Keratinocyte (primary cell): ENCODE measurements around the gene MTCH1. TPM values are rescaled to one million over a fixed set of nuclear protein-coding genes. Genes with fewer than 3 reads are reported as not detected.

Source experiments
- DNase-seq: peaks from one replicate; pipeline ENCODE4 v3.0.0-alpha.2; 2011; ENCODE audit warnings: low read depth, missing footprints, low spot score
- FAIRE-seq: peaks from 2 replicates; lab custom pipeline; 2011; peaks lifted over from hg19 to GRCh38; lab: Jason Lieb, UNC
- H2AFZ ChIP-seq: 2 replicates; pipeline ENCODE4 v1.6.0; 2012; ENCODE audit warnings: low read length, control low read depth, inconsistent platforms; ENCODE audit not compliant: control insufficient read depth
- H3K27ac ChIP-seq: 2 replicates; pipeline ENCODE4 v1.5.1; 2011; ENCODE audit warnings: low read length; ENCODE audit not compliant: control insufficient read depth, insufficient read depth
- H3K27me3 ChIP-seq: 3 replicates; pipeline ENCODE4 v1.6.0; 2011; ENCODE audit warnings: low read length; ENCODE audit not compliant: control insufficient read depth, insufficient read depth; ENCODE audit errors: extremely low read depth
- H3K36me3 ChIP-seq, 2 experiments: 2 replicates in 1 of 2; 3 replicates in 1 of 2; pipeline ENCODE4 v1.5.1; 2011; ENCODE audit warnings: low read length in 2 of 2, mild to moderate bottlenecking in 1 of 2; ENCODE audit not compliant: control insufficient read depth in 2 of 2, insufficient read depth in 2 of 2; ENCODE audit errors: extremely low read depth in 1 of 2
- H3K4me1 ChIP-seq: 3 replicates; pipeline ENCODE4 v1.5.1; 2011; ENCODE audit warnings: low read length; ENCODE audit not compliant: control insufficient read depth, insufficient read depth; ENCODE audit errors: extremely low read depth
- H3K4me2 ChIP-seq: 3 replicates; pipeline ENCODE4 v1.6.0; 2011; ENCODE audit warnings: low read depth, low read length; ENCODE audit not compliant: control insufficient read depth, insufficient read depth; ENCODE audit errors: extremely low read depth
- H3K4me3 ChIP-seq, 3 experiments: fragments of 200-600 bp in 1 of 3; sonication (generic) in 1 of 3; 2 replicates in 2 of 3; 3 replicates in 1 of 3; pipeline ENCODE4 v1.5.1; 2011 to 2016; ENCODE audit warnings: low read length in 3 of 3, mild to moderate bottlenecking in 3 of 3, control low read depth in 2 of 3, inconsistent platforms in 1 of 3, low read depth in 1 of 3, mixed read lengths in 1 of 3, mixed run types in 1 of 3, moderate library complexity in 1 of 3; ENCODE audit not compliant: control insufficient read depth in 2 of 3, insufficient read depth in 2 of 3; ENCODE audit errors: extremely low read depth in 1 of 3
- H3K79me2 ChIP-seq: 2 replicates; pipeline ENCODE4 v1.6.0; 2012; ENCODE audit warnings: low read length; ENCODE audit not compliant: control insufficient read depth, insufficient read depth
- H3K9ac ChIP-seq: 3 replicates; pipeline ENCODE4 v1.6.0; 2011; ENCODE audit warnings: low read length; ENCODE audit not compliant: control insufficient read depth, insufficient read depth; ENCODE audit errors: extremely low read depth
- H3K9me1 ChIP-seq: 3 replicates; pipeline ENCODE4 v1.6.0; 2011; ENCODE audit warnings: low read length; ENCODE audit not compliant: control insufficient read depth, insufficient read depth; ENCODE audit errors: extremely low read depth
- H3K9me3 ChIP-seq: 2 replicates; pipeline ENCODE4 v1.5.1; 2012; ENCODE audit warnings: low read depth, low read length; ENCODE audit not compliant: control insufficient read depth
- H4K20me1 ChIP-seq: 3 replicates; pipeline ENCODE4 v1.6.0; 2011; ENCODE audit warnings: low read length; ENCODE audit not compliant: control insufficient read depth, insufficient read depth; ENCODE audit errors: extremely low read depth
- CTCF ChIP-seq, 3 experiments: IDR thresholded peaks in 1 of 3; conservative IDR thresholded peaks in 1 of 3; optimal IDR thresholded peaks in 1 of 3; 2 replicates in 2 of 3; 3 replicates in 1 of 3; pipeline versions ENCODE3 to v1.5.1; 2011; ENCODE audit warnings: low read length in 3 of 3, mild to moderate bottlenecking in 3 of 3, moderate library complexity in 2 of 3, control low read depth in 1 of 3, inconsistent platforms in 1 of 3; ENCODE audit not compliant: insufficient read depth in 2 of 3; ENCODE audit errors: extremely low read depth in 1 of 3
- EZH2 ChIP-seq: IDR thresholded peaks from one replicate; pipeline ENCODE4 v1.6.1; 2012; ENCODE audit warnings: inconsistent platforms, mild to moderate bottlenecking, low read length, moderate library complexity
- dilution Hi-C: fragments of 300-500 bp; cut with MboI; formaldehyde crosslinking; loops from one replicate; pipeline ENCODE4 v1.7.0; 2020; ENCODE audit warnings: low sequenced_read_pairs; ENCODE audit not compliant: extremely low pct_ligation_motif_present
- polyA plus RNA-seq, 5 experiments: library from polyadenylated mRNA; depleted of rRNA in 3 of 5; stranded (reverse) in 3 of 5; stranded (forward) in 1 of 5; unstranded in 1 of 5; fragments of >200 nt; gene quantifications; 1 replicate in 1 of 5; 2 replicates in 3 of 5; 3 replicates in 1 of 5; pipeline versions ENCODE4 v1.2.1 to v1.2.3, GENCODE V29; 2011 to 2012; ENCODE audit warnings: missing spikeins in 2 of 5, low read depth in 1 of 5, low replicate concordance in 1 of 5

The MTCH1 gene
- polyA plus RNA-seq, 1 donor (not counting 4 experiments of a cell fraction or from before 2014, with no cell fraction given) = 88.8 TPM

- Histone ChIP-seq H3K9me3 (no peaks in the 10 kb centered on the region), H2AFZ (no peak overlapping the region), H3K9ac (peak overlapping the region; percentile 82), H3K4me3 (peak overlapping the region; percentile 73 to 99 (median 81)), H3K27me3 (peaks cover 4% of the 10 kb centered on the region), H3K9me1 (no peaks in the 10 kb centered on the region), H3K4me2 (peak overlapping the region; percentile 78), H3K36me3 (peaks cover 0 to 10% of the 10 kb centered on the region in 2 experiments), H3K27ac (peak overlapping the region; percentile 72), H3K4me1 (peaks cover 18% of the 10 kb centered on the region), H4K20me1 (peaks cover 18% of the 10 kb centered on the region), H3K79me2 (peaks cover 52% of the 10 kb centered on the region)
- TF ChIP-seq CTCF (optimal IDR thresholded peaks at IDR 0.05 in 1 of 3, IDR thresholded peaks at IDR 0.05 in 1 of 3, conservative IDR thresholded peaks at IDR 0.05 in 1 of 3; ENCODE audit: extremely low read depth in 1 of 3, insufficient read depth in 2 of 3, low read length in 3 of 3) (no peak), EZH2 (no peak)
- DNase-seq = no peak
- FAIRE-seq = no peak
- dilution Hi-C loops = no loop called here
Measured at GRCh38 chr6:36985417-36985807, 584 bp downstream of the MTCH1 start.

- H3K79me2 ChIP-seq = peaks cover 56% of the 10 kb centered on the region
- no peaks in the 10 kb centered on the region for H3K9me1 ChIP-seq
- H4K20me1 ChIP-seq = peaks cover 22% of the 10 kb centered on the region
- TF ChIP-seq EZH2 (no peak), CTCF (optimal IDR thresholded peaks at IDR 0.05 in 1 of 3, IDR thresholded peaks at IDR 0.05 in 1 of 3, conservative IDR thresholded peaks at IDR 0.05 in 1 of 3; ENCODE audit: extremely low read depth in 1 of 3, insufficient read depth in 2 of 3, low read length in 3 of 3) (no peak)
- H2AFZ ChIP-seq = no peak overlapping the region
- H3K27ac ChIP-seq = peak overlapping the region; percentile 34
- H3K9ac ChIP-seq = peak overlapping the region; percentile 82
- dilution Hi-C loops = no loop called here
- peaks cover 0 to 10% of the 10 kb centered on the region in 2 experiments for H3K36me3 ChIP-seq
- FAIRE-seq (no peak), DNase-seq (no peak)
- H3K4me2 ChIP-seq = peak overlapping the region; percentile 78
- peaks cover 3% of the 10 kb centered on the region for H3K27me3 ChIP-seq
- peak overlapping the region; percentile 73 to 99 (median 81) for H3K4me3 ChIP-seq
- no peaks in the 10 kb centered on the region for H3K9me3 ChIP-seq
- peaks cover 18% of the 10 kb centered on the region for H3K4me1 ChIP-seq
Measured at GRCh38 chr6:36984581-36985416, 1.2 kb downstream of the MTCH1 start.
